Pancreas (tissue), 10 donors: ENCODE data around the gene PIGM. TPM values are rescaled to one million over a fixed set of nuclear protein-coding genes. Genes with fewer than 3 reads are reported as not detected.

Source experiments
- ATAC-seq, 4 donors: fragments of 200-7000 bp; cut with Tn5 transposase; one replicate each; pipeline versions ENCODE4 v1.8.0 to v1.9.1; 2020; ENCODE audit warnings: mild to moderate bottlenecking in 4 of 4, moderate library complexity in 4 of 4
- DNase-seq, 6 donors: peaks; one replicate each; pipeline ENCODE4 v3.0.0-alpha.2; 2020
- FAIRE-seq: peaks from 2 replicates; lab custom pipeline; 2012; peaks lifted over from hg19 to GRCh38; lab: Jason Lieb, UNC
- H3K27ac ChIP-seq, 4 donors: fragments of 200-600 bp; sonication (generic); 1 replicate in 3 of 4; 2 replicates in 1 of 4; pipeline versions ENCODE4 v1.5.0 to v1.8.0; 2020
- H3K27me3 ChIP-seq, 4 donors: fragments of 200-600 bp; one replicate each; pipeline ENCODE4 v1.8.0; 2021
- H3K36me3 ChIP-seq, 3 donors: fragments of 200-600 bp; sonication (generic) in 1 of 3; one replicate each; pipeline versions ENCODE4 v1.5.0 to v1.8.0; 2020 to 2021
- H3K4me1 ChIP-seq, 3 donors: fragments of 200-600 bp; one replicate each; pipeline ENCODE4 v1.8.0; 2021
- H3K4me3 ChIP-seq, 4 donors: fragments of 200-600 bp; sonication (generic) in 2 of 4; one replicate each; pipeline versions ENCODE4 v1.5.0 to v1.8.0; 2020 to 2021
- H3K9me3 ChIP-seq, 4 donors: fragments of 200-600 bp; one replicate each; pipeline ENCODE4 v1.8.0; 2021
- CTCF ChIP-seq, 4 donors: fragments of 200-600 bp; sonication (generic) in 3 of 4; IDR thresholded peaks; one replicate each; pipeline versions ENCODE4 v1.5.0 to v1.8.0; 2021; ENCODE audit warnings: antibody characterized with exemption in 4 of 4
- WGBS, 2 donors: extraction: QIAGEN DNeasy Blood & Tissue Kit; methylation state at CpG; one replicate each; pipeline ENCODE4 v1.1.7; 2013; 5-methylcytosine and 5-hydroxymethylcytosine counted together
- intact Hi-C, 3 donors: fragments of 100-400 bp; cut with DNase I; formaldehyde crosslinking; loops; one replicate each; pipeline versions ENCODE4 v1.11.1 to v1.14.2; 2022
- polyA plus RNA-seq, 2 donors: library from polyadenylated mRNA; stranded (reverse); fragments of 200-250 nt; gene quantifications; one replicate each; pipeline ENCODE4 v1.2.3, GENCODE V29; 2013
- total RNA-seq, 6 donors: library from RNA; stranded (reverse); fragmentation: NEBNext Ultra II Directional in 4 of 6; extraction: Animal tissue kit (Norgen Biotek cat#: 25700) in 4 of 6; gene quantifications; one replicate each; pipeline versions ENCODE4 v1.2.1 to v1.2.4, GENCODE V29; 2021 to 2023
- donor health status: healthy with polysubstance abuse.
- donor health status: DM: no; HTN: no; CAD: no; lungs with moderate emphysema.
- donor health status: DM: no; HTN: no; CAD: no.
- donor health status: control.
- donor health status: control.
- donor health status: Bipolar disorder and iron deficiency.
- donor health status: DM: yes; HTN: yes; CAD: no.
- donor health status: DM: no; HTN: no; CAD: no.
- donor health status: DM: no; HTN: no; CAD: no.
- donor health status: DM: yes; HTN: yes; CAD: no.

The PIGM gene
- total and polyA plus RNA-seq, 8 donors: 2.7 to 7.6 (median 4.6) TPM

- FAIRE-seq: no peak
- DNase-seq: no peak
- no peak for TF ChIP-seq CTCF (IDR thresholded peaks at IDR 0.05)
- WGBS, 2 donors: 65 to 72% methylated on average over 4 of the region's 4 CpGs
- Histone ChIP-seq H3K27me3 (no peaks in the 10 kb centered on the region), H3K4me1 (no peaks in the 10 kb centered on the region), H3K4me3 (no peak overlapping the region), H3K27ac (no peak overlapping the region), H3K36me3 (no peaks in the 10 kb centered on the region), H3K9me3 (no peaks in the 10 kb centered on the region)
- intact Hi-C loops: loop anchor here in 1 of 3 donors (5.0 kb wide), 1 partner anchor 208 kb away; no protein-coding TSS in a partner anchor
- ATAC-seq: no peak
These were observed 26.7 kb downstream of the PIGM start for GRCh38 chr1:160005070-160005469.

GRCh38 chr1:160004425-160004824 is 27.4 kb downstream of the PIGM start:
- TF ChIP-seq CTCF (IDR thresholded peaks at IDR 0.05): no peak
- FAIRE-seq: no peak
- Histone ChIP-seq H3K4me1 (no peaks in the 10 kb centered on the region), H3K36me3 (no peaks in the 10 kb centered on the region), H3K27me3 (no peaks in the 10 kb centered on the region), H3K27ac (no peak overlapping the region), H3K9me3 (no peaks in the 10 kb centered on the region), H3K4me3 (no peak overlapping the region)
- DNase-seq: no peak
- intact Hi-C loops: loop anchor here in 1 of 3 donors (5.0 kb wide), 1 partner anchor 67 kb away; no protein-coding TSS in a partner anchor
- no peak for ATAC-seq
- 85 to 95% methylated on average over 2 of the region's 2 CpGs for WGBS, 2 donors

DNA sequence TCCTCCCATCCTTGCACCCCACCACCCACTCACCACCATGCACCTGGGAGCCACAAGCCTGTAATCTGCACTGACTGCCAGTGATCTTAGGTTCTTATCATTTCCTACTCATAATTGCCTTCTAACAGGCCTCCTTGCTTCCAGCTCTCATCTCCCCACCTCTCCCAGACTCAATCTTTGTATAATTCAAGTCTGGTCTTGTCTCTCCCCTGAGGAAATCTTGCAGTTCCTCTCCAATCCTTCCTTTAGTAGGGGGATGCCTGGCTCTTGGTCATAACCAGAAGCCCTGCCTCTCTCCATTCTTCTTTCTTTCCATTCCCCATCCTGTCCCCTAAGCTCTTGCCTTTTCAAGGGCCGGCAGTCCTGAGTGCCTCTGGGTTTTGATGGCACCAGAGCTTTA is 27.8 kb downstream of the PIGM start:
- Histone ChIP-seq H3K36me3 (no peaks in the 10 kb centered on the region), H3K4me3 (no peak overlapping the region), H3K9me3 (no peaks in the 10 kb centered on the region), H3K27ac (no peak overlapping the region), H3K27me3 (no peaks in the 10 kb centered on the region), H3K4me1 (no peaks in the 10 kb centered on the region)
- DNase-seq: no peak
- WGBS, 2 donors: 84 to 85% methylated on average over 1 of the region's 1 CpG
- ATAC-seq: no peak
- intact Hi-C loops: loop anchor here in 1 of 3 donors (5.0 kb wide), 1 partner anchor 67 kb away; no protein-coding TSS in a partner anchor
- no peak for TF ChIP-seq CTCF (IDR thresholded peaks at IDR 0.05)
- FAIRE-seq: no peak

GRCh38 chr1:160001440-160001839 is 30.4 kb downstream of the PIGM start:
- ATAC-seq (no peak), FAIRE-seq (no peak), DNase-seq (no peak)
- TF ChIP-seq CTCF (IDR thresholded peaks at IDR 0.05): no peak
- Histone ChIP-seq H3K27ac (no peak overlapping the region), H3K36me3 (no peaks in the 10 kb centered on the region), H3K9me3 (no peaks in the 10 kb centered on the region), H3K27me3 (no peaks in the 10 kb centered on the region), H3K4me3 (no peak overlapping the region), H3K4me1 (no peaks in the 10 kb centered on the region)
- 50 to 63% methylated on average over 2 of the region's 2 CpGs for WGBS, 2 donors
- intact Hi-C loops: loop anchor here in 1 of 3 donors (5.0 kb wide), 1 partner anchor 64 kb away; no protein-coding TSS in a partner anchor

DNA sequence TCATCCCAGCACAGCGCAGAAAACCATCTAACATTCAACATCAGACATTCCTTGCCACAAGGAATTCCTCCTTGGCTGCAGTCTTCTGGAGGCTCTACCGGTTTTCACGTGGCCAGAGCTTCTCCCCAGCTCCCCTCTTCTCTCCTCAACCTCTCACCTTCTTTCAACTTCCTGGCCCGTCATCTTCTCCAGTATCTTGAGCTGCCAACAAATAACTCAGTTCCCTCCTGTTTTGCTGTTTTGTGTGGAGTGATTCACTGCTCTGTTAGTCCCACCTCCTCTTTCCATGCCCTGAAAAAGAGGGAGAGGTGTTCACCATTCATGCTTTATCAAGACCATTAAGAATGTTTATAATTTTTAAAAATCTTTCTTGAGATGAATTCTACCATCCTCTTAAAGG is 32.6 kb downstream of the PIGM start:
- no peaks in the 10 kb centered on the region for H3K4me1 ChIP-seq
- DNase-seq (no peak), ATAC-seq (no peak), FAIRE-seq (no peak)
- no peak overlapping the region for H3K27ac ChIP-seq
- 65 to 77% methylated on average over 4 of the region's 4 CpGs for WGBS, 2 donors
- no peak for TF ChIP-seq CTCF (IDR thresholded peaks at IDR 0.05)
- intact Hi-C loops: no loop called here
- no peaks in the 10 kb centered on the region for H3K36me3 ChIP-seq
- H3K4me3 ChIP-seq: no peak overlapping the region
- H3K27me3 ChIP-seq: no peaks in the 10 kb centered on the region
- no peaks in the 10 kb centered on the region for H3K9me3 ChIP-seq
